RWPE2 (cell line): ENCODE measurements around the gene PDCD1.

Experiments used
- ATAC-seq: fragments of 200-7000 bp; cut with Tn5 transposase; 3 replicates; pipeline ENCODE4 v1.9.1; 2021; ENCODE audit warnings: low read depth
- DNase-seq: peaks from one replicate; pipeline ENCODE4 v3.0.0-alpha.2; 2020; ENCODE audit warnings: low spot score
- H3K27ac ChIP-seq: fragments of 450-650 bp; 2 replicates; pipeline ENCODE4 v1.5.1; 2017; ENCODE audit warnings: mild to moderate bottlenecking; ENCODE audit not compliant: poor library complexity, severe bottlenecking
- H3K27me3 ChIP-seq: fragments of 250-450 bp; sonication (Bioruptor Pico); 2 replicates; pipeline ENCODE4 v1.5.1; 2021; ENCODE audit warnings: mild to moderate bottlenecking, moderate library complexity; ENCODE audit not compliant: insufficient read depth, poor library complexity, severe bottlenecking
- H3K36me3 ChIP-seq: fragments of 250-450 bp; sonication (Bioruptor Pico); 2 replicates; pipeline ENCODE4 v1.5.1; 2020; ENCODE audit warnings: low read depth, mild to moderate bottlenecking, moderate library complexity
- H3K4me1 ChIP-seq: fragments of 250-450 bp; sonication (Bioruptor Pico); 2 replicates; pipeline ENCODE4 v1.5.1; 2021; ENCODE audit warnings: mild to moderate bottlenecking, moderate library complexity; ENCODE audit not compliant: insufficient read depth, poor library complexity, severe bottlenecking
- H3K4me3 ChIP-seq: fragments of 250-450 bp; sonication (Bioruptor Pico); 2 replicates; pipeline ENCODE4 v1.5.1; 2021; ENCODE audit warnings: mild to moderate bottlenecking, moderate library complexity; ENCODE audit not compliant: severe bottlenecking
- H3K9me3 ChIP-seq: fragments of 250-450 bp; sonication (Bioruptor Pico); 2 replicates; pipeline ENCODE4 v1.5.1; 2021; ENCODE audit warnings: mild to moderate bottlenecking, moderate library complexity; ENCODE audit not compliant: severe bottlenecking
- TF ChIP-seq, protein P1 (sequence below): fragments of 450-650 bp; IDR thresholded peaks from one replicate; pipeline ENCODE4 v1.5.1; 2017; ENCODE audit warnings: mild to moderate bottlenecking, moderate library complexity; ENCODE audit not compliant: poor library complexity, severe bottlenecking

The PDCD1 gene

GRCh38 chr2:241901500-241902351 lies 43.0 kb upstream of the PDCD1 start:
- no peak overlapping the region for H3K4me3 ChIP-seq
- H3K9me3 ChIP-seq: no peaks in the 10 kb centered on the region
- TF ChIP-seq, protein P1, sequence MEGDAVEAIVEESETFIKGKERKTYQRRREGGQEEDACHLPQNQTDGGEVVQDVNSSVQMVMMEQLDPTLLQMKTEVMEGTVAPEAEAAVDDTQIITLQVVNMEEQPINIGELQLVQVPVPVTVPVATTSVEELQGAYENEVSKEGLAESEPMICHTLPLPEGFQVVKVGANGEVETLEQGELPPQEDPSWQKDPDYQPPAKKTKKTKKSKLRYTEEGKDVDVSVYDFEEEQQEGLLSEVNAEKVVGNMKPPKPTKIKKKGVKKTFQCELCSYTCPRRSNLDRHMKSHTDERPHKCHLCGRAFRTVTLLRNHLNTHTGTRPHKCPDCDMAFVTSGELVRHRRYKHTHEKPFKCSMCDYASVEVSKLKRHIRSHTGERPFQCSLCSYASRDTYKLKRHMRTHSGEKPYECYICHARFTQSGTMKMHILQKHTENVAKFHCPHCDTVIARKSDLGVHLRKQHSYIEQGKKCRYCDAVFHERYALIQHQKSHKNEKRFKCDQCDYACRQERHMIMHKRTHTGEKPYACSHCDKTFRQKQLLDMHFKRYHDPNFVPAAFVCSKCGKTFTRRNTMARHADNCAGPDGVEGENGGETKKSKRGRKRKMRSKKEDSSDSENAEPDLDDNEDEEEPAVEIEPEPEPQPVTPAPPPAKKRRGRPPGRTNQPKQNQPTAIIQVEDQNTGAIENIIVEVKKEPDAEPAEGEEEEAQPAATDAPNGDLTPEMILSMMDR: no peak
- ATAC-seq: peak; percentile 60
- peak; percentile 63 for DNase-seq
- H3K27ac ChIP-seq: no peak overlapping the region
- no peaks in the 10 kb centered on the region for H3K36me3 ChIP-seq
- H3K27me3 ChIP-seq: no peaks in the 10 kb centered on the region
- peaks cover 6% of the 10 kb centered on the region for H3K4me1 ChIP-seq

- no peaks in the 10 kb centered on the region for H3K27me3 ChIP-seq
- DNase-seq (peak; percentile 34), ATAC-seq (no peak)
- TF ChIP-seq, protein P1: no peak
- no peak overlapping the region for H3K27ac ChIP-seq
- no peak overlapping the region for H3K4me3 ChIP-seq
- no peaks in the 10 kb centered on the region for H3K36me3 ChIP-seq
- H3K9me3 ChIP-seq: peaks cover 1% of the 10 kb centered on the region
- H3K4me1 ChIP-seq: peaks cover 6% of the 10 kb centered on the region
Measured at GRCh38 chr2:241901018-241901380, 42.3 kb upstream of the PDCD1 start.

GRCh38 chr2:241900251-241901017 lies 41.7 kb upstream of the PDCD1 start:
- Histone ChIP-seq H3K36me3 (no peaks in the 10 kb centered on the region), H3K4me3 (no peak overlapping the region), H3K27ac (no peak overlapping the region), H3K27me3 (no peaks in the 10 kb centered on the region), H3K9me3 (peaks cover 3% of the 10 kb centered on the region), H3K4me1 (peaks cover 6% of the 10 kb centered on the region)
- TF ChIP-seq, protein P1: no peak
- ATAC-seq (no peak), DNase-seq (peak; percentile 39)

- Histone ChIP-seq H3K4me1 (peaks cover 6% of the 10 kb centered on the region), H3K27ac (no peak overlapping the region)
- no peak for ATAC-seq
Measured at GRCh38 chr2:241898463-241899270, 40.0 kb upstream of the PDCD1 start.

More at GRCh38 chr2:241898463-241899270, 40.0 kb upstream of the PDCD1 start:
- Histone ChIP-seq H3K36me3 (no peaks in the 10 kb centered on the region), H3K9me3 (peaks cover 3% of the 10 kb centered on the region), H3K4me3 (no peak overlapping the region), H3K27me3 (no peaks in the 10 kb centered on the region)
- TF ChIP-seq, protein P1: no peak
- no peak for DNase-seq
